ENCODE data around the gene KCNK4.

The KCNK4 gene

DNA sequence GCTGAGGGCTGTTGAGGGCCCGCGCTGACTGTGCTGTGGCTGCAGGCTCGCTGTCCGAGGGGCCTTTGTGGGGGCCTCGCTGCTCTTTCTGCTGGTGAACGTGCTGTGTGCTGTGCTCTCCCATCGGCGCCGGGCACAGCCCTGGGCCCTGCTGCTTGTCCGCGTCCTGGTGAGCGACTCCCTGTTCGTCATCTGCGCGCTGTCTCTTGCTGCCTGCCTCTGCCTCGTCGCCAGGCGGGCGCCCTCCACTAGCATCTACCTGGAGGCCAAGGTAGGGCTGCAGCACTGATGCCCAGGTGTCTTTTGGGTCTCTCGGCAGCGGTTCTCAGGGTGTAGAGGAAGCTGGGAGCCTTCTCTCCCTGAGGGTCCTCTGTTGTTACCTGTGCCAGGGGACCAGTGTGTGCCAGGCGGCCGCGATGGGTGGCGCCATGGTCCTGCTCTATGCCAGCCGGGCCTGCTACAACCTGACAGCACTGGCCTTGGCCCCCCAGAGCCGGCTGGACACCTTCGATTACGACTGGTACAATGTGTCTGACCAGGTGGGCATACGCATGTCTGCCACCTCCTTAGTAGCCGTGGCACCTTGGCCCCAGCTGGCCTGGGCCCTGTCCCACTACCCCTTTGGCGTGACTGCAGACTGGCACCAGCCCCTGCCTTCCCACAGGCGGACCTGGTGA is 3.3 kb upstream of the KCNK4 start:
- TF ChIP-seq, protein P1, sequence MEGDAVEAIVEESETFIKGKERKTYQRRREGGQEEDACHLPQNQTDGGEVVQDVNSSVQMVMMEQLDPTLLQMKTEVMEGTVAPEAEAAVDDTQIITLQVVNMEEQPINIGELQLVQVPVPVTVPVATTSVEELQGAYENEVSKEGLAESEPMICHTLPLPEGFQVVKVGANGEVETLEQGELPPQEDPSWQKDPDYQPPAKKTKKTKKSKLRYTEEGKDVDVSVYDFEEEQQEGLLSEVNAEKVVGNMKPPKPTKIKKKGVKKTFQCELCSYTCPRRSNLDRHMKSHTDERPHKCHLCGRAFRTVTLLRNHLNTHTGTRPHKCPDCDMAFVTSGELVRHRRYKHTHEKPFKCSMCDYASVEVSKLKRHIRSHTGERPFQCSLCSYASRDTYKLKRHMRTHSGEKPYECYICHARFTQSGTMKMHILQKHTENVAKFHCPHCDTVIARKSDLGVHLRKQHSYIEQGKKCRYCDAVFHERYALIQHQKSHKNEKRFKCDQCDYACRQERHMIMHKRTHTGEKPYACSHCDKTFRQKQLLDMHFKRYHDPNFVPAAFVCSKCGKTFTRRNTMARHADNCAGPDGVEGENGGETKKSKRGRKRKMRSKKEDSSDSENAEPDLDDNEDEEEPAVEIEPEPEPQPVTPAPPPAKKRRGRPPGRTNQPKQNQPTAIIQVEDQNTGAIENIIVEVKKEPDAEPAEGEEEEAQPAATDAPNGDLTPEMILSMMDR (IDR thresholded peaks at IDR 0.05; ENCODE audit: unreplicated experiment in 3 of 3) = no peak
- Mint-ChIP-seq H3K27ac (no peak overlapping the region), H3K4me1 (peaks cover 12% of the 10 kb centered on the region), H3K36me3 (ENCODE audit: low read depth) (peaks cover 9% of the 10 kb centered on the region), H3K4me3 (peak overlapping the region; percentile 54 to 59 (median 58)), H3K27me3 (ENCODE audit: low read depth) (peaks cover 39% of the 10 kb centered on the region), H3K9me3 (no peaks in the 10 kb centered on the region)

DNA sequence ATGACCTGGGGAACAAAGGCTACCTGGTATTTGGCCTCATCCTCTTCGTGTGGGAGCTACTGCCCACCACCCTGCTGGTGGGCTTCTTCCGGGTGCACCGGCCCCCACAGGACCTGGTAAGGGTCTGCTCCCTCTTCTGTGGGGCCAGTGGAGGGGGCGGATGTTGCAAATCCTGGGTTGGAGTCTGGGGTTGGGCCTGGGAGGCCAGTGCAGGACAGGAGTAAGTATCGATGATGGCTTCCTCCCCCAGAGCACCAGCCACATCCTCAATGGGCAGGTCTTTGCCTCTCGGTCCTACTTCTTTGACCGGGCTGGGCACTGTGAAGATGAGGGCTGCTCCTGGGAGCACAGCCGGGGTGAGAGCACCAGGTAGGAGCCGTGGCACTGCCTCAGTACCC is 2.8 kb upstream of the KCNK4 start:
- Mint-ChIP-seq H3K4me3 (peak overlapping the region in 1 of 3 experiments; percentile 59), H3K36me3 (ENCODE audit: low read depth) (peaks cover 6% of the 10 kb centered on the region), H3K4me1 (peaks cover 12% of the 10 kb centered on the region), H3K9me3 (no peaks in the 10 kb centered on the region), H3K27ac (no peak overlapping the region), H3K27me3 (ENCODE audit: low read depth) (peaks cover 45% of the 10 kb centered on the region)
- TF ChIP-seq, protein P1 (IDR thresholded peaks at IDR 0.05; ENCODE audit: unreplicated experiment in 3 of 3) = no peak

DNA sequence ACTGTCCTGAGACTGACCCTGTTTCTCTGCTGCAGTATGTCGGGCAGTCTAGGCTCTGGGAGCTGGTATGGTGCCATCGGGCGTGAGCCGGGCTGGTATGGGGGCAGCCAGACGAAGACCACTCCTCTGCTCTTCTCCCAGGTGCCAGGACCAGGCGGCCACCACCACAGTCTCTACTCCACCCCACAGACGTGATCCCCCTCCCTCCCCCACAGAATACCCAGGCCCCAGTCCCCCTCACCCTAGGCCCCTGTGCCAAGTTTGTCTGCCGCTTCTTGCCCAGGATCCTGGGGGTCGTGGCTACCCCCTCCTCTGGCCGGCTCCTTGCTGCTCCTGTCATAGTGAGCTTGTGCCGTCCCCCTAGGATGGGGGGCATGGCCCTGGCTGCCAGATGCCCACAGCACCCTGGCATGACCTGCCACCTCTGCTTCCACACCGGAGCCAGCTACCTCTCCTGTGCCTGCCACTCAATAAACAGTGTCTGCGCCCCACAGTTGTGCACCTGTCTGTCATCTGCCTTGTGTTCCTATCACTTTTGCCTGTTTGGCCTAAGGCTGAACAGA is 2.0 kb upstream of the KCNK4 start:
- Mint-ChIP-seq H3K4me1 (peaks cover 12% of the 10 kb centered on the region), H3K36me3 (ENCODE audit: low read depth) (peaks cover 6% of the 10 kb centered on the region), H3K9me3 (no peaks in the 10 kb centered on the region), H3K4me3 (peak overlapping the region; percentile 19 to 60 (median 58)), H3K27me3 (ENCODE audit: low read depth) (peaks cover 52% of the 10 kb centered on the region), H3K27ac (no peak overlapping the region)
- TF ChIP-seq, protein P1 (IDR thresholded peaks at IDR 0.05; ENCODE audit: unreplicated experiment in 3 of 3) = no peak

DNA sequence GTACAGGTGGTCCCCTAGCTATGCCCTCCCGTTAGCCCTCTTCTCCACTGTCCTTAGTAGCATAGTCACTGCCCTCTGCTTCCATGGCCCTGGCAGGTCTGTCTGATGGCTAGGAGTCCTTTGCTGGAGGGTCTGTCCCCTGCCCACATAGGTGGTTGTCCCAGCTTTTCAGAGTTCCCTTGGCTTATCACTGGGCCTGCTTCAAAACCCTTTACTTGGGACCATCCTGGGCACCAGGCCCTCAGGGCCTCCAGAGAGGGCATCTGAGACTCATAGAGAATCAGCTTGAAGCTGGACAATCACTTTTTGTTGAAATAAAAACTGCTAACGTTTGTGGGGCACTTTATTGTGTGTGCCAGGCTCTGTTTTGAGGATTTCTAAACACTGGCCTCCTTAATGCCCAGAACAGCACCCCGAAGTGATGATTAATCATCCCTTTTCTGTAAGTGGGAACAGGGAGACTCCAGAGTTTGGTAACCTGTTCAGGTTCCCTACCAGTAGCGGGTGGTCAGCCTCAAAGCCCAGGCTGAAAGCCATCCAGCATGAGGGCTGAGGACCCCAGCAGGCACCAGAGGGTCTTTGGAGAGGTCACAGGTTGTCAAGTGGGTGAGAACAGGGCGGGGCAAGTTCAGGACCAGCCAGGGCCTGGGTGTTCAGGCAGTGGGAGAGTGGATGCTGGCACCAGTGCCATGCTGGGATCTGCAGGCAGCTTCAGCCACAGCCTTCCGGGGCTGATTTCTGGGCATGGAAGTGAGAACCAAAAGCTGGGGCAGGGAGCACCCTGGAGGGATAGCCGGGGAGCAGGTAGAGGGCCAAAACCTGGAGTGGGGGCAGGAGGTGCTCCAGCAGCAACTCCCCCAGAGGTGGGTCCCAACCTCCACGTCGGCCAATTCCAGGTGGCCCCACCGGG is 495 bp upstream of the KCNK4 start:
- peaks cover 6% of the 10 kb centered on the region for H3K36me3 Mint-ChIP-seq (ENCODE audit: low read depth)
- no peak overlapping the region for H3K27ac Mint-ChIP-seq
- peaks cover 67% of the 10 kb centered on the region for H3K27me3 Mint-ChIP-seq (ENCODE audit: low read depth)
- H3K9me3 Mint-ChIP-seq = no peaks in the 10 kb centered on the region
- H3K4me3 Mint-ChIP-seq = peak overlapping the region; percentile 76 to 83 (median 83)
- peaks cover 12% of the 10 kb centered on the region for H3K4me1 Mint-ChIP-seq
- TF ChIP-seq, protein P1 (IDR thresholded peaks at IDR 0.05; ENCODE audit: unreplicated experiment in 3 of 3) = no peak

DNA sequence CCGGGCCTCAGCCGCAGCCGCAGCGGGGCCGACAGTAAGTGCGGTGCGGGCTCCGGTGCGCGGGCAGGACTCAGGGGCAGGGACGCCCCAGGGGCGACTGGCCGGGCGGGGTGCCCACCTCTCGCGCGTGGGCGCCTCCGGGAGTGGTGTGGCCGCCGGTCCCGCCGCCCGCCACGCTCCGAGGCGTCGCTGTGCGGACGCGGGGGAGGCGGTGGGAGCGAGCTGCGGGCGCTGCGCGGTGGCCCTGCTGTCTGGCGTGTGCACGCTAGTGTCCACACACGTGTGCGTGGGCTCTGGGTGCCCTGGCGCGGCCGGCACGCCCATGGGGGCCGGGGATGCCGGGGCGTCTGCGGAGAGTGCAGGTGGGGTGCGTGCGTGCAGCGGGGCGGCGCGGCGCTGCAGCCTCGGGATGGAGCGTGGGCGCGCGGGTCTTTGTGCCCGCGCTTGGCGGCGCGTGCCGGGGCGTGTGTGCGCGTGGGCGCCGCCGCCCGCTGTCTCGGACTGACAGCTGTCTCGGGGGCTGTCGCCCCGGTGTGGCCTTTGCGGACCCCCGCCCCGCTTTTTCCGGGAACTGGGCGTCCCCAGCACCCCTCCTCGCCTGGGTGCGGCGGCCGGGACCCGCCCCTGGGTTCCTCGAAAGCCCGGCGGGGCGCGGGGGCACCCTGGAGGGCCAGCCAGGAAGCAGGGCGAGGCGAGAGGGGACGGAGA is 804 bp downstream of the KCNK4 start:
- Mint-ChIP-seq H3K36me3 (ENCODE audit: low read depth) (peaks cover 6% of the 10 kb centered on the region), H3K4me1 (peaks cover 5% of the 10 kb centered on the region), H3K4me3 (no peak overlapping the region), H3K27me3 (ENCODE audit: low read depth) (peaks cover 80% of the 10 kb centered on the region), H3K9me3 (no peaks in the 10 kb centered on the region), H3K27ac (no peak overlapping the region)
- TF ChIP-seq, protein P1 (IDR thresholded peaks at IDR 0.05; ENCODE audit: unreplicated experiment in 3 of 3) = no peak
